Ishikawa (cell line): ENCODE data around the gene JAKMIP3.

Experiments used
- CREB1 ChIP-seq: IDR thresholded peaks from 2 replicates; pipeline ENCODE4 v1.6.1; 2012; ENCODE audit warnings: low read depth
- NFIC ChIP-seq: IDR thresholded peaks from 2 replicates; pipeline ENCODE4 v1.6.1; 2012
- TAF1 ChIP-seq: IDR thresholded peaks from 2 replicates; pipeline ENCODE4 v1.6.1; 2012; ENCODE audit warnings: low read depth, mild to moderate bottlenecking
- TCF12 ChIP-seq: IDR thresholded peaks from 2 replicates; pipeline ENCODE4 v1.6.1; 2012; ENCODE audit warnings: low read depth
- YY1 ChIP-seq: IDR thresholded peaks from 2 replicates; pipeline ENCODE4 v1.6.1; 2012; ENCODE audit warnings: low read depth
- TF ChIP-seq, protein P1 (sequence below): IDR thresholded peaks from 2 replicates; pipeline ENCODE4 v1.6.1; 2012; ENCODE audit warnings: low read depth, mild to moderate bottlenecking

DNA sequence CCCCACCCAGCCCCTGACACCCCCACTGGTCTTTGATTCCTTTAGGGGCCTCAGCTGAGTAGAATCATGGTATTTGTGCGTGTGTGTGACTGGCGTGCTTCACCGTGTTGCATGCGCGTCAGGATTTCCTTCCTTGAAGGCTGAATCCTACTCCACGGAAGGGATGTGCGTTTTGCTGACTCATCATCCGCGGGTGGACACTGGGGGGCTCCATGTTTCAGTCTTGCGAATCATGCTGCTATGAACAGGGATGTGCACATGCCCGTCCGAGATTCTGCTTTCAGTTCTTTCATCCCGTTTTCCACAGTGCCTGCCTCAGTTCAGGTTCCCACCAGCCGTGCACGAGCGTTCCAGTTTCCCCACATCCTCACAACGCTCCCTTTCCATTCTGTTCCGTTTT is 20.9 kb upstream of the JAKMIP3 start:
- TF ChIP-seq NFIC: no peak
- TF ChIP-seq YY1: no peak
- TF ChIP-seq TCF12: no peak
- TF ChIP-seq, protein P1, sequence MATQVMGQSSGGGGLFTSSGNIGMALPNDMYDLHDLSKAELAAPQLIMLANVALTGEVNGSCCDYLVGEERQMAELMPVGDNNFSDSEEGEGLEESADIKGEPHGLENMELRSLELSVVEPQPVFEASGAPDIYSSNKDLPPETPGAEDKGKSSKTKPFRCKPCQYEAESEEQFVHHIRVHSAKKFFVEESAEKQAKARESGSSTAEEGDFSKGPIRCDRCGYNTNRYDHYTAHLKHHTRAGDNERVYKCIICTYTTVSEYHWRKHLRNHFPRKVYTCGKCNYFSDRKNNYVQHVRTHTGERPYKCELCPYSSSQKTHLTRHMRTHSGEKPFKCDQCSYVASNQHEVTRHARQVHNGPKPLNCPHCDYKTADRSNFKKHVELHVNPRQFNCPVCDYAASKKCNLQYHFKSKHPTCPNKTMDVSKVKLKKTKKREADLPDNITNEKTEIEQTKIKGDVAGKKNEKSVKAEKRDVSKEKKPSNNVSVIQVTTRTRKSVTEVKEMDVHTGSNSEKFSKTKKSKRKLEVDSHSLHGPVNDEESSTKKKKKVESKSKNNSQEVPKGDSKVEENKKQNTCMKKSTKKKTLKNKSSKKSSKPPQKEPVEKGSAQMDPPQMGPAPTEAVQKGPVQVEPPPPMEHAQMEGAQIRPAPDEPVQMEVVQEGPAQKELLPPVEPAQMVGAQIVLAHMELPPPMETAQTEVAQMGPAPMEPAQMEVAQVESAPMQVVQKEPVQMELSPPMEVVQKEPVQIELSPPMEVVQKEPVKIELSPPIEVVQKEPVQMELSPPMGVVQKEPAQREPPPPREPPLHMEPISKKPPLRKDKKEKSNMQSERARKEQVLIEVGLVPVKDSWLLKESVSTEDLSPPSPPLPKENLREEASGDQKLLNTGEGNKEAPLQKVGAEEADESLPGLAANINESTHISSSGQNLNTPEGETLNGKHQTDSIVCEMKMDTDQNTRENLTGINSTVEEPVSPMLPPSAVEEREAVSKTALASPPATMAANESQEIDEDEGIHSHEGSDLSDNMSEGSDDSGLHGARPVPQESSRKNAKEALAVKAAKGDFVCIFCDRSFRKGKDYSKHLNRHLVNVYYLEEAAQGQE: no peak
- TF ChIP-seq CREB1: no peak
- TF ChIP-seq TAF1: no peak
